GM19467 (cell line): ENCODE data around the gene TBC1D24.

Experiments used
- ATAC-seq: cut with Tn5 transposase; IDR thresholded peaks from one replicate; pipeline ENCODE4 v1.9.1; 2021; ENCODE audit warnings: mild to moderate bottlenecking, moderate library complexity; ENCODE audit not compliant: unreplicated experiment

The TBC1D24 gene

GRCh38 chr16:2514333-2515179 is 39.6 kb downstream of the TBC1D24 start:
- no peak for ATAC-seq

GRCh38 chr16:2515180-2515851 is 40.4 kb downstream of the TBC1D24 start:
- ATAC-seq, result no peak

- no peak for ATAC-seq
Observed at GRCh38 chr16:2516391-2517240, 41.7 kb downstream of the TBC1D24 start.

- ATAC-seq, result no peak
Observed at GRCh38 chr16:2517954-2518605, 43.2 kb downstream of the TBC1D24 start.

GRCh38 chr16:2518823-2519710 is 44.1 kb downstream of the TBC1D24 start:
- no peak for ATAC-seq

GRCh38 chr16:2519711-2520080 is 44.8 kb downstream of the TBC1D24 start:
- ATAC-seq, result no peak

GRCh38 chr16:2520097-2520783 is 45.3 kb downstream of the TBC1D24 start, which contains the start of gene AMDHD2:
TSS of gene AMDHD2 (plus strand) at chr16:2520371. CDS start at chr16:2520459, 88 bp downstream.
- no peak for ATAC-seq

- ATAC-seq, result no peak
Observed at GRCh38 chr16:2520784-2521531, 46.0 kb downstream of the TBC1D24 start.

- no peak for ATAC-seq
Observed at GRCh38 chr16:2523801-2524231, 48.9 kb downstream of the TBC1D24 start.

- ATAC-seq, result no peak
Observed at GRCh38 chr16:2524339-2524938, 49.5 kb downstream of the TBC1D24 start.

- no peak for ATAC-seq
Observed at GRCh38 chr16:2526135-2526534, 51.2 kb downstream of the TBC1D24 start.

GRCh38 chr16:2527071-2527783 is 52.3 kb downstream of the TBC1D24 start:
- ATAC-seq, result no peak

- no peak for ATAC-seq
Observed at GRCh38 chr16:2527784-2528100, 52.8 kb downstream of the TBC1D24 start.

- no peak for ATAC-seq
Observed at GRCh38 chr16:2528161-2529060, 53.5 kb downstream of the TBC1D24 start.

- no peak for ATAC-seq
Observed at GRCh38 chr16:2529061-2529931, 54.4 kb downstream of the TBC1D24 start.
